ENCODE measurements around the gene PTRH1. TPM values are rescaled to one million over a fixed set of nuclear protein-coding genes. Genes with fewer than 3 reads are reported as not detected.

Gene PTRH1
- total RNA-seq, 1 donor from 2014 or later, result 13.9 TPM

DNA sequence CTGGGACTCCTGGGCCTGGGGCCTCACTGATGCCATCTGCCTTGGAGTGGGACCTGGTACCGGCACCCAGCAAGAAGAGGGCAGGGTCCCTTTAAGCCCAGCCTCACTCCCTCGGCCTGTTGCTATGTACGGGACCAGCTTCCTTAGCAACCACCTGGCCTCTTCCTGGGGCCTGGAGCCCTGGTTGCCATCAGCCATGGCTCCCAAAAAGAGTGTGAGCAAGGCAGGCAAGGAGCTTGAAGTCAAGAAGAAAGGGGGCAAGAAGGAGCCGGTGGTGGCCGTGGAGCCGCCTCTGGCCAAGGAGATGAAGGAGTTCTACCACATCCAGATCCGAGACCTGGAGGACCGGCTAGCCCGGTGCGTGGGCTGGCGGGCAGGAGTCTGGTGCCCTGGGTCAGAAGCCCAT lies 8.6 kb downstream of the PTRH1 start, which contains the start of gene CFAP157:
Gene CFAP157, plus strand, starts transcription at position 153 of the 406 bp plus-strand sequence. Its CDS starts 44 bp downstream, at position 197.
- no peaks in the 10 kb centered on the region for H3K9me3 ChIP-seq (replicated peaks)
- no peak for DNase-seq
- no peaks in the 10 kb centered on the region for H3K4me1 ChIP-seq
- H3K27me3 ChIP-seq (ENCODE audit: low read depth), result no peaks in the 10 kb centered on the region
- H3K4me3 ChIP-seq, result no peak within 1 kb of the TSS
- TF ChIP-seq, protein P1, sequence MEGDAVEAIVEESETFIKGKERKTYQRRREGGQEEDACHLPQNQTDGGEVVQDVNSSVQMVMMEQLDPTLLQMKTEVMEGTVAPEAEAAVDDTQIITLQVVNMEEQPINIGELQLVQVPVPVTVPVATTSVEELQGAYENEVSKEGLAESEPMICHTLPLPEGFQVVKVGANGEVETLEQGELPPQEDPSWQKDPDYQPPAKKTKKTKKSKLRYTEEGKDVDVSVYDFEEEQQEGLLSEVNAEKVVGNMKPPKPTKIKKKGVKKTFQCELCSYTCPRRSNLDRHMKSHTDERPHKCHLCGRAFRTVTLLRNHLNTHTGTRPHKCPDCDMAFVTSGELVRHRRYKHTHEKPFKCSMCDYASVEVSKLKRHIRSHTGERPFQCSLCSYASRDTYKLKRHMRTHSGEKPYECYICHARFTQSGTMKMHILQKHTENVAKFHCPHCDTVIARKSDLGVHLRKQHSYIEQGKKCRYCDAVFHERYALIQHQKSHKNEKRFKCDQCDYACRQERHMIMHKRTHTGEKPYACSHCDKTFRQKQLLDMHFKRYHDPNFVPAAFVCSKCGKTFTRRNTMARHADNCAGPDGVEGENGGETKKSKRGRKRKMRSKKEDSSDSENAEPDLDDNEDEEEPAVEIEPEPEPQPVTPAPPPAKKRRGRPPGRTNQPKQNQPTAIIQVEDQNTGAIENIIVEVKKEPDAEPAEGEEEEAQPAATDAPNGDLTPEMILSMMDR (IDR thresholded peaks at IDR 0.05; ENCODE audit: borderline replicate concordance), result no peak
- H3K36me3 ChIP-seq, result no peaks in the 10 kb centered on the region
- intact Hi-C loops (cut with micrococcal nuclease), result no loop called here
- no peak within 1 kb of the TSS for H3K27ac ChIP-seq (replicated peaks)

- Histone ChIP-seq H3K9me3 (replicated peaks) (no peaks in the 10 kb centered on the region), H3K4me1 (no peaks in the 10 kb centered on the region), H3K4me3 (no peak overlapping the region), H3K27me3 (ENCODE audit: low read depth) (no peaks in the 10 kb centered on the region), H3K27ac (replicated peaks) (no peak overlapping the region), H3K36me3 (no peaks in the 10 kb centered on the region)
- TF ChIP-seq, protein P1 (IDR thresholded peaks at IDR 0.05; ENCODE audit: borderline replicate concordance), result no peak
- DNase-seq, result no peak
- intact Hi-C loops (cut with micrococcal nuclease), result no loop called here
These were observed 9.7 kb downstream of the PTRH1 start for GRCh38 chr9:127705577-127706379.

DNA sequence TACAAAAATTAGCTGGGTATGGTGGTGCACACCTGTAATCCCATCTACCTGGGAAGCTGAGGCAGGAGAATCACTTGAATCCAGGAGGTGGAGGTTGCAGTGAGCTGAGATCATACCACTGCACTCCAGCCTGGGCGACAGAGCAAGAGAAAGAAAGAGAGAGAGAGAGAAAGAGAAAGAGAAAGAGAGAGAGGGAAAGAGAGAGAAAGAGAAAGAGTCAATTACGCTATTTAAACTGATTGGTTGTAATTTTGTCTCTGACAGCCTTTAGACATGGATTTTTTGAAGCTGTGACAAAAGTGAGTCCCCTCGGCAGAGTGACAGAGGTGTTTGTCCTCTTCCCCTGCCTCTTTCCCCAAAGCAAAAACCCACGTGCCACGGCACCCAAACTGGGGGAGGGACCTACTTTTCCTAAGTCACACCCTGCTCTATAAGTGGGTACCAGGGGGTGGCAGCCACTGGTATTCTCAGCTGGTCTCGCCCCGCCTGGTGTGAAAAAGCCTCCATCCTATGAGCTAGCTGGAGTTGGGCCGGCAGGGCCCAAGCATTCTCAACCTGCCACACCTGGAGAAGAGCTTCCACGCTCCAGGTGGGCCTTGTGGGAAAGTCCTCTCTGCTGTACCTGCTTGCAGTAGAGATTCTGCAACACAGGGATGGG lies 12.0 kb downstream of the PTRH1 start:
- H3K4me1 ChIP-seq, result peaks cover 8% of the 10 kb centered on the region
- no peak overlapping the region for H3K27ac ChIP-seq (replicated peaks)
- intact Hi-C loops (cut with micrococcal nuclease), result no loop called here
- TF ChIP-seq, protein P1 (IDR thresholded peaks at IDR 0.05; ENCODE audit: borderline replicate concordance), result no peak
- H3K4me3 ChIP-seq, result no peak overlapping the region
- DNase-seq, result no peak
- no peaks in the 10 kb centered on the region for H3K27me3 ChIP-seq (ENCODE audit: low read depth)
- no peaks in the 10 kb centered on the region for H3K36me3 ChIP-seq
- H3K9me3 ChIP-seq (replicated peaks), result no peaks in the 10 kb centered on the region

GRCh38 chr9:127700594-127701255 lies 14.7 kb downstream of the PTRH1 start:
- no peak for DNase-seq
- Histone ChIP-seq H3K36me3 (no peaks in the 10 kb centered on the region), H3K9me3 (replicated peaks) (no peaks in the 10 kb centered on the region), H3K4me3 (no peak overlapping the region), H3K4me1 (peaks cover 8% of the 10 kb centered on the region), H3K27me3 (ENCODE audit: low read depth) (no peaks in the 10 kb centered on the region), H3K27ac (replicated peaks) (no peak overlapping the region)
- TF ChIP-seq, protein P1 (IDR thresholded peaks at IDR 0.05; ENCODE audit: borderline replicate concordance), result no peak
- intact Hi-C loops (cut with micrococcal nuclease), result no loop called here

DNA sequence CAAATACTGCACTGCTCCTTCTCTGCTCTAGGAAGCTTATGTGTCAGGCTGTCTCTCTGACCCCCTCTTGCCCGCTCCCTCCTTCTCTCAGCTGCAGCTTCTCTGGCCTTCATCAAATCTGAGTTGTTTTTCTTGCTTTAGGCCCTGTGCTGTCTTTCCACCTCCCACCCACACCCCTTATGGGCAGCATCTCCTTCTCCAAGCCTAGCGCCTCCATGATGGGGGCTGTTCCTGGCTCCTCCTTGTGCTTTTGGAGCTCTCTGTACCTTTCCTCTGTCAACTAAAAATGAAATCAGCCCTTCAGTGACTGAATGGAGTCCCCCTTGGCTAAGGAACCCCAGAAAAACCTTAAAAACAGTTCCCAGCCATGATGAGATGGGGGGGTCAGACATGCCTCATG lies 15.3 kb downstream of the PTRH1 start:
- Histone ChIP-seq H3K27ac (replicated peaks) (peak overlapping the region; percentile 89), H3K4me3 (no peak overlapping the region), H3K4me1 (peaks cover 8% of the 10 kb centered on the region), H3K27me3 (ENCODE audit: low read depth) (no peaks in the 10 kb centered on the region), H3K36me3 (peaks cover 3% of the 10 kb centered on the region), H3K9me3 (replicated peaks) (no peaks in the 10 kb centered on the region)
- intact Hi-C loops (cut with micrococcal nuclease), result no loop called here
- DNase-seq, result no peak
- TF ChIP-seq, protein P1 (IDR thresholded peaks at IDR 0.05; ENCODE audit: borderline replicate concordance), result no peak

Data from left ventricle myocardium inferior (tissue), 1 donor.